ENCODE results near the gene MYLK3.

MYLK3 gene

GRCh38 chr16:46693598-46693997 lies 54.5 kb downstream of the MYLK3 start (continued):
- TF ChIP-seq PATZ1 (CRISPR knock-in tag; IDR thresholded peaks at IDR 0.05; ENCODE audit: borderline replicate concordance) (no peak), CSDC2 (CRISPR knock-in tag; IDR thresholded peaks at IDR 0.05) (no peak)

- no peak for ATAC-seq
- TF ChIP-seq TSHZ2 (CRISPR knock-in tag; IDR thresholded peaks at IDR 0.05) (no peak), ZFP3 (CRISPR knock-in tag; IDR thresholded peaks at IDR 0.05) (0 out of 2 replicates have a peak, but pooled peaks have one; percentile 39)
These were observed 56.4 kb downstream of the MYLK3 start for GRCh38 chr16:46691726-46692125.

- ATAC-seq: no peak
- TF ChIP-seq RARB (CRISPR knock-in tag; IDR thresholded peaks at IDR 0.05) (no peak), PATZ1 (CRISPR knock-in tag; IDR thresholded peaks at IDR 0.05; ENCODE audit: borderline replicate concordance) (no peak), ZFP30 (CRISPR knock-in tag; IDR thresholded peaks at IDR 0.05) (no peak), BACH2 (CRISPR knock-in tag; IDR thresholded peaks at IDR 0.05; ENCODE audit: borderline replicate concordance) (no peak), TSHZ2 (CRISPR knock-in tag; IDR thresholded peaks at IDR 0.05) (no peak), ZFP3 (CRISPR knock-in tag; IDR thresholded peaks at IDR 0.05) (no peak), ARNTL (CRISPR knock-in tag; IDR thresholded peaks at IDR 0.05; ENCODE audit: borderline replicate concordance, low read depth) (no peak), GLIS3 (CRISPR knock-in tag; IDR thresholded peaks at IDR 0.05) (no peak), CSRNP3 (CRISPR knock-in tag; IDR thresholded peaks at IDR 0.05) (no peak), CSDC2 (CRISPR knock-in tag; IDR thresholded peaks at IDR 0.05) (no peak), ZNF565 (CRISPR knock-in tag; conservative IDR thresholded peaks at IDR 0.05; ENCODE audit: low read depth) (no peak), ZNF8 (CRISPR knock-in tag; IDR thresholded peaks at IDR 0.05) (no peak), SNAI2 (CRISPR knock-in tag; IDR thresholded peaks at IDR 0.05) (no peak), ZNF70 (CRISPR knock-in tag; IDR thresholded peaks at IDR 0.05) (no peak), ISL1 (CRISPR knock-in tag; IDR thresholded peaks at IDR 0.05) (no peak)
These were observed 57.6 kb downstream of the MYLK3 start for GRCh38 chr16:46690281-46691178.

Data from SK-N-SH treated with all-trans-retinoic acid at 6 μM for 48 hours (cell line).